SK-N-SH treated with all-trans-retinoic acid at 6 μM for 48 hours (cell line): ENCODE measurements around the gene WDR54.

Source experiments
- ATAC-seq: fragments of 200-7000 bp; cut with Tn5 transposase; 3 replicates; pipeline ENCODE4 v1.9.1; 2020; ENCODE audit warnings: mild to moderate bottlenecking, moderate library complexity
- ARNTL ChIP-seq: fragments of 450-650 bp; formaldehyde crosslinking; IDR thresholded peaks from 2 replicates; pipeline ENCODE4 v1.5.0; 2020; ENCODE audit warnings: low read depth, mild to moderate bottlenecking, moderate library complexity, borderline replicate concordance
- BACH2 ChIP-seq: fragments of 250-450 bp; sonication (Bioruptor Pico); IDR thresholded peaks from 2 replicates; pipeline ENCODE4 v1.9.0; 2021; ENCODE audit warnings: mild to moderate bottlenecking, borderline replicate concordance
- CSDC2 ChIP-seq: fragments of 250-450 bp; sonication (Bioruptor Pico); IDR thresholded peaks from 2 replicates; pipeline ENCODE4 v1.5.0; 2020; ENCODE audit warnings: mild to moderate bottlenecking, moderate library complexity
- ESRRG ChIP-seq: fragments of 250-450 bp; sonication (Bioruptor Pico); IDR thresholded peaks from 2 replicates; pipeline ENCODE4 v1.6.1; 2021; ENCODE audit warnings: mild to moderate bottlenecking
- GLIS3 ChIP-seq: fragments of 250-450 bp; sonication (Bioruptor Pico); IDR thresholded peaks from 2 replicates; pipeline ENCODE4 v1.5.0; 2020; ENCODE audit warnings: mild to moderate bottlenecking, moderate library complexity
- ISL1 ChIP-seq: fragments of 250-450 bp; sonication (Bioruptor Pico); IDR thresholded peaks from 2 replicates; pipeline ENCODE4 v2.1.2; 2022; ENCODE audit warnings: mild to moderate bottlenecking, moderate library complexity
- POU6F1 ChIP-seq: fragments of 250-450 bp; sonication (Bioruptor Pico); IDR thresholded peaks from 2 replicates; pipeline ENCODE4 v1.8.0; 2021; ENCODE audit warnings: low read depth, mild to moderate bottlenecking, moderate library complexity, borderline replicate concordance
- PPARA ChIP-seq: fragments of 250-450 bp; sonication (Bioruptor Pico); IDR thresholded peaks from 2 replicates; pipeline ENCODE4 v1.5.0; 2020; ENCODE audit warnings: mild to moderate bottlenecking, borderline replicate concordance
- RARB ChIP-seq: fragments of 250-450 bp; sonication (Bioruptor Pico); IDR thresholded peaks from 2 replicates; pipeline ENCODE4 v1.8.0; 2021; ENCODE audit warnings: mild to moderate bottlenecking, moderate library complexity
- SNAI2 ChIP-seq: fragments of 250-450 bp; sonication (Bioruptor Pico); IDR thresholded peaks from 2 replicates; pipeline ENCODE4 v1.5.0; 2020; ENCODE audit warnings: mild to moderate bottlenecking, moderate library complexity
- TCF4 ChIP-seq: fragments of 250-450 bp; sonication (Bioruptor Pico); IDR thresholded peaks from 2 replicates; pipeline ENCODE4 v1.8.0; 2021; ENCODE audit warnings: mild to moderate bottlenecking, moderate library complexity, borderline replicate concordance
- TSHZ2 ChIP-seq: fragments of 250-450 bp; sonication (Bioruptor Pico); IDR thresholded peaks from 2 replicates; pipeline ENCODE4 v1.5.0; 2020; ENCODE audit warnings: mild to moderate bottlenecking, moderate library complexity
- ZC3H10 ChIP-seq: fragments of 250-450 bp; sonication (Bioruptor Pico); IDR thresholded peaks from 2 replicates; pipeline ENCODE4 v1.5.1; 2021; ENCODE audit warnings: mild to moderate bottlenecking, moderate library complexity
- ZFP3 ChIP-seq: fragments of 250-450 bp; sonication (Bioruptor Pico); IDR thresholded peaks from 2 replicates; pipeline ENCODE4 v1.5.0; 2020; ENCODE audit warnings: mild to moderate bottlenecking, moderate library complexity
- ZFP30 ChIP-seq: fragments of 450-650 bp; formaldehyde crosslinking; IDR thresholded peaks from 2 replicates; pipeline ENCODE4 v1.5.0; 2022; ENCODE audit warnings: mild to moderate bottlenecking, moderate library complexity
- ZNF565 ChIP-seq: fragments of 450-650 bp; formaldehyde crosslinking; conservative IDR thresholded peaks from 2 replicates; pipeline ENCODE4 v1.5.0; 2020; ENCODE audit warnings: low read depth, mild to moderate bottlenecking, moderate library complexity
- ZNF70 ChIP-seq: fragments of 450-650 bp; formaldehyde crosslinking; IDR thresholded peaks from 2 replicates; pipeline ENCODE4 v1.5.0; 2020; ENCODE audit warnings: mild to moderate bottlenecking, moderate library complexity
- TF ChIP-seq, protein P1 (sequence below): fragments of 250-450 bp; sonication (Bioruptor Pico); IDR thresholded peaks from 2 replicates; pipeline ENCODE4 v1.5.1; 2021; ENCODE audit warnings: mild to moderate bottlenecking, moderate library complexity
- TF ChIP-seq, protein P2 (sequence below): fragments of 250-450 bp; sonication (Bioruptor Pico); IDR thresholded peaks from 2 replicates; pipeline ENCODE4 v1.8.0; 2020; ENCODE audit warnings: mild to moderate bottlenecking, moderate library complexity, borderline replicate concordance
- TF ChIP-seq, protein P3 (sequence below): fragments of 250-450 bp; sonication (Bioruptor Pico); IDR thresholded peaks from 2 replicates; pipeline ENCODE4 v1.5.1; 2020; ENCODE audit warnings: low read depth, mild to moderate bottlenecking, moderate library complexity

WDR54 gene

DNA sequence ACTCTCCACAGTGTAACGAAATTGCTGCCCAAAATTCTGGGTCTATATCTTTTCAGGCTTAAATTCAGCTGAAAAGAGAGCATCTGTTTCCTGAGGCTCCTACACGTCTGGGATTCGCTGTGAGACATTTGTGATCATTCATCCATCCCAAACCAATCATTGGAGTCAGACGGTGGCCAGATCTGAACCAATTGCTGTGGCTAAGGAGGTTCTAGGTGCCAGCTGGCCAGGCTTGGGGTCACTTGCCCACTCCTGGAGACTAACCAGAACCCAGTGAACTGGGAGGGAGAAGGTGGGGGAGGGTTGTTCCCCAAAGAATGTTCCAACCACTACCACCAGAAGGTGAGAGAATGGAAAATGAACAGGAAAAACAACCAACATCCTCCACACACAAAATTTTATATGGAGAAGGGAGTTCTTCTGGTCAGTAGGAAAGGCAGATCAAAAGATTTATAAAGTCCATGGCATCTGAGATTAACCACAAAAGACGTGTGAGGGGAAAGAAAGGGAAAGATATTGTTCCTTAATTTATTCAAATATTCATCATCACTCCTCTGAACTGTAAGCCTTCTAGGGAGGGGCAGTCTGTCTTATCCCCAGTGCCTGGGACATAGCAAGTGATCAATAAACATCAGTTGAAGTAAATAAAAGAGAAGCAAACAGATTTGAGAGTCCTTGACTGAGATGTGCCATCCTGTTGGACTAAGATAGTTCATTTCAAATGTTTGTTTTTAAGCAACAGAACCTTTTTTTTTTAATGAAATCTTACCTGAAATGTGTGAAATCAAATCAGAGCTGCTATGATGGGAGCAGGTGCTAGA, 23.2 kb downstream of the WDR54 start:
- ATAC-seq: no peak
- TF ChIP-seq TCF4: no peak
- no peak for TF ChIP-seq ZFP30
- TF ChIP-seq ZNF70 (CRISPR knock-in tag): no peak
- no peak for TF ChIP-seq ZNF565
- TF ChIP-seq PPARA: no peak
- TF ChIP-seq, protein P1, sequence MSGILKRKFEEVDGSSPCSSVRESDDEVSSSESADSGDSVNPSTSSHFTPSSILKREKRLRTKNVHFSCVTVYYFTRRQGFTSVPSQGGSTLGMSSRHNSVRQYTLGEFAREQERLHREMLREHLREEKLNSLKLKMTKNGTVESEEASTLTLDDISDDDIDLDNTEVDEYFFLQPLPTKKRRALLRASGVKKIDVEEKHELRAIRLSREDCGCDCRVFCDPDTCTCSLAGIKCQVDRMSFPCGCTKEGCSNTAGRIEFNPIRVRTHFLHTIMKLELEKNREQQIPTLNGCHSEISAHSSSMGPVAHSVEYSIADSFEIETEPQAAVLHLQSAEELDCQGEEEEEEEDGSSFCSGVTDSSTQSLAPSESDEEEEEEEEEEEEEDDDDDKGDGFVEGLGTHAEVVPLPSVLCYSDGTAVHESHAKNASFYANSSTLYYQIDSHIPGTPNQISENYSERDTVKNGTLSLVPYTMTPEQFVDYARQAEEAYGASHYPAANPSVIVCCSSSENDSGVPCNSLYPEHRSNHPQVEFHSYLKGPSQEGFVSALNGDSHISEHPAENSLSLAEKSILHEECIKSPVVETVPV: no peak
- TF ChIP-seq ARNTL (CRISPR knock-in tag): no peak
- TF ChIP-seq ZC3H10 (CRISPR knock-in tag): no peak
- no peak for TF ChIP-seq RARB (CRISPR knock-in tag)
- no peak for TF ChIP-seq ISL1 (CRISPR knock-in tag)
- no peak for TF ChIP-seq SNAI2
- TF ChIP-seq, protein P2, sequence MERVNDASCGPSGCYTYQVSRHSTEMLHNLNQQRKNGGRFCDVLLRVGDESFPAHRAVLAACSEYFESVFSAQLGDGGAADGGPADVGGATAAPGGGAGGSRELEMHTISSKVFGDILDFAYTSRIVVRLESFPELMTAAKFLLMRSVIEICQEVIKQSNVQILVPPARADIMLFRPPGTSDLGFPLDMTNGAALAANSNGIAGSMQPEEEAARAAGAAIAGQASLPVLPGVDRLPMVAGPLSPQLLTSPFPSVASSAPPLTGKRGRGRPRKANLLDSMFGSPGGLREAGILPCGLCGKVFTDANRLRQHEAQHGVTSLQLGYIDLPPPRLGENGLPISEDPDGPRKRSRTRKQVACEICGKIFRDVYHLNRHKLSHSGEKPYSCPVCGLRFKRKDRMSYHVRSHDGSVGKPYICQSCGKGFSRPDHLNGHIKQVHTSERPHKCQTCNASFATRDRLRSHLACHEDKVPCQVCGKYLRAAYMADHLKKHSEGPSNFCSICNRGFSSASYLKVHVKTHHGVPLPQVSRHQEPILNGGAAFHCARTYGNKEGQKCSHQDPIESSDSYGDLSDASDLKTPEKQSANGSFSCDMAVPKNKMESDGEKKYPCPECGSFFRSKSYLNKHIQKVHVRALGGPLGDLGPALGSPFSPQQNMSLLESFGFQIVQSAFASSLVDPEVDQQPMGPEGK (CRISPR knock-in tag): no peak

GRCh38 chr2:74447230-74447999, 25.9 kb downstream of the WDR54 start:
- TF ChIP-seq ZFP3 (no peak), POU6F1 (CRISPR knock-in tag) (no peak), ZC3H10 (CRISPR knock-in tag) (no peak), BACH2 (CRISPR knock-in tag) (no peak), ISL1 (CRISPR knock-in tag) (no peak), ARNTL (CRISPR knock-in tag) (no peak), ZNF70 (CRISPR knock-in tag) (no peak), TCF4 (no peak), ESRRG (no peak), GLIS3 (CRISPR knock-in tag) (no peak), RARB (CRISPR knock-in tag) (no peak), CSDC2 (CRISPR knock-in tag) (no peak), ZNF565 (no peak), TSHZ2 (CRISPR knock-in tag) (no peak)
- TF ChIP-seq, protein P1: no peak
- TF ChIP-seq, protein P3, sequence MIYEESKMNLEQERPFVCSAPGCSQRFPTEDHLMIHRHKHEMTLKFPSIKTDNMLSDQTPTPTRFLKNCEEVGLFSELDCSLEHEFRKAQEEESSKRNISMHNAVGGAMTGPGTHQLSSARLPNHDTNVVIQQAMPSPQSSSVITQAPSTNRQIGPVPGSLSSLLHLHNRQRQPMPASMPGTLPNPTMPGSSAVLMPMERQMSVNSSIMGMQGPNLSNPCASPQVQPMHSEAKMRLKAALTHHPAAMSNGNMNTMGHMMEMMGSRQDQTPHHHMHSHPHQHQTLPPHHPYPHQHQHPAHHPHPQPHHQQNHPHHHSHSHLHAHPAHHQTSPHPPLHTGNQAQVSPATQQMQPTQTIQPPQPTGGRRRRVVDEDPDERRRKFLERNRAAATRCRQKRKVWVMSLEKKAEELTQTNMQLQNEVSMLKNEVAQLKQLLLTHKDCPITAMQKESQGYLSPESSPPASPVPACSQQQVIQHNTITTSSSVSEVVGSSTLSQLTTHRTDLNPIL: no peak
- ATAC-seq: no peak
